ENCODE measurements around the gene GEN1. TPM values are rescaled to one million over a fixed set of nuclear protein-coding genes. Genes with fewer than 3 reads are reported as not detected.

The GEN1 gene
- total RNA-seq, 2 donors from 2014 or later: 3.1 to 3.5 TPM

DNA sequence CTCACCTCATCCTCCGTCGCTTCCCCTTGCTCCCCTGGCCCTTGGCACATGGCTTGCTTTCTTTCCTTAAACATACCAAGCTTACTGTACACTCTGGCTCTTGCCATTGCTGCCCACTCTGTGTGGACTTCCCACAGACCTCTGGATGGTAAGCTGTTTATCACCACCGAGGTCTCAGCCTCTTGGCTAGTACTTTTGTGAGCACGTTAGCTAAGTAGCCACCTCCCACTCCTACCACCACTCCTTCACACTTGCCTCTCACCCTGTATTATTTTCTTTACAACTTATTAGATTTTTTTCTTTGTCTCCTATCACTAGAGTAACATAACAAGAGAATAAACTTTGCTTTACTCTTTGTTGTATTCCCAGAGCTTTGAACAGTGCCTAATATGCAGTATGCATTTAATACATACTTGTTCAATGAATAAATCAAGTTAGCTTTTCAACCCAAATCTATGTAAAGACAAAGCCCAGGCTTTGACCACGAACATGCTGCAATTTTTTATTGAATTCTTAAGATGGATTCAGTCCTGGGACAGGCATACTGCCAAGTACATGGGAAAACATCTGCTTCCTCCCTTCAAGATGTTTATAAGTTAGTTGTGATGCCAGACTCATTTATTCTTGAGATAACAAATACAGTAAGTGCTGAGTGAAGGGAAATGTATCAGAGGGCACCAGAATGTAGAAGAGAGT, 37.3 kb downstream of the GEN1 start:
- intact Hi-C loops (cut with DNase I): no loop called here
- DNase-seq (ENCODE audit: low spot score): no peak

DNA sequence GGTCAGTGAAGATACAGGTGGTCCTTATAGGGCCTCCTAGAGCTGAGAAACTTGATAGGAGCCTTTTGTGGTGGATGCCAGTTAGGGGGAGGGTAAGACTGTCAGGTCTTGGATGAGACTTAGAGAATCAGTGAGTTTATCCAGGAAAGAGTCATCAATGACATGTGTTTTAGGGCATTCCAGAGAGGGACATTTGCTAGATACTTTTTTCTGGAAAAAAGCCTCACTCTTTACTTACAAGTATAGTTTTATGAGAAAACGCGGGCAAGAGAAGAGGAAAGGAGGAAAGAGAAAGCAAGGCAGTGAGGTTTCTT, 37.8 kb downstream of the GEN1 start:
- no peak for DNase-seq (ENCODE audit: low spot score)
- intact Hi-C loops (cut with DNase I): no loop called here

GRCh38 chr2:17792515-17792914, 38.6 kb downstream of the GEN1 start:
- intact Hi-C loops (cut with DNase I): no loop called here
- DNase-seq (ENCODE audit: low spot score): no peak

GRCh38 chr2:17793296-17793695, 39.4 kb downstream of the GEN1 start:
- intact Hi-C loops (cut with DNase I): no loop called here
- DNase-seq (ENCODE audit: low spot score): no peak

GRCh38 chr2:17793803-17794354, 39.9 kb downstream of the GEN1 start:
- intact Hi-C loops (cut with DNase I): no loop called here
- DNase-seq (ENCODE audit: low spot score): no peak

- intact Hi-C loops (cut with DNase I): no loop called here
- no peak for DNase-seq (ENCODE audit: low spot score)
Observed at GRCh38 chr2:17795309-17795708, 41.4 kb downstream of the GEN1 start.

DNA sequence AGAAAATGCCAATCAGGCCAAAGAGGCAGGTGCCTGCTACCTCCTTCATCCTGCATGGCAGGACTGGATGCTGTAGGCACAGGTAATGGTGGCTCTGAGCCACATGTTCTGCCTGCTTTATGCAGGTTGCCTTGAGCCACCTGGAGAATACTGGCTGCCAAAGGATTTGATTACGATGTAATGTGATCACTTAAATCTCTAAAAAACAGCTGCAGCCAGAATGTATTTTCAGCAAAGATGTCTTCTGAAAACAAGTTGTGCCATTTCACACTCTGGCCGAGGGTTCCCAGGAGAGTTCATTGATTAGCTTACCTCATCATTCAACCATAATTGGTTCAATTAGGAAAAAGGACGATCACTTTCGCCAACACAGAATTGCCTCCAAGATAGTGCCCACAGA, 44.4 kb downstream of the GEN1 start:
- intact Hi-C loops (cut with DNase I): no loop called here
- DNase-seq (ENCODE audit: low spot score): no peak

DNA sequence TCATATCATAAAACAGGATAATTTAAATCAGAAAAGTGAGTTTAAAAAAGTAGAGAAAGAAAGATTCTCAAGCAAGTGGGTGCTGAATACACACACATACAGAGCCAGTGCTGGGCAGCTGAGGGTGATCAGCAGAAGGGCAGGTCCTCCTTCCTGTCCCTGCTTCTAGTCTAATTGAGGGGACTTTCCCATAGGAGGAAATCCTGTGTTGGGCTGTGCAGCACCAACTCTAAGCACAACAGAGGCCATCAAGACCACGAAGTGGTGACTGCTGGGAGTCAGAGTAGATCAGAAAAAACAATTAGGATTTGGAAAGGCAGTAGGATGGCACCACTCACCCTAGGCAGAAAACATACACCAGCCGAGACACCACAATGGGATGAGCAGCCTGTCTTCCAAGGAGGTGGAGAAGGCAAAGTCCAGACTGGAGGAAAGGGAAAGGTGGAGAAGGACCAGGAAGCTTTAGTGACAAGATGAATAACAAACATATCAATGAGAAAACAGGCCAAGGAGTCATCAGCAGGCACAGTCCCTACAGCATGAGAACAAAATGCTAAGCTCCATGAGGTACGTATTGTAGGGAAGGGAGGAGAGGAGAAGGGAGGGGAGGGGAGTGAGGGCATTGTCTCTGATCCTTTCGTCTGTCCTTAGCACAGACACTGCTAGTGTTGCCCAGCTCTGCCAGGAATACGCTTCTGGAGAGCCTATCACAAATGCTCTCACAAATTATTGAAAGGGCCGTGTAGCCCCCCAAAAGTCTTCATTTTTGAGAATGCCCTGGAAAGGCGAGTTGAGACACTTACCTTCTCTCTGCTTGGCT, 45.6 kb downstream of the GEN1 start:
- no peak for DNase-seq (ENCODE audit: low spot score)
- intact Hi-C loops (cut with DNase I): no loop called here

GRCh38 chr2:17800219-17800618, 46.3 kb downstream of the GEN1 start:
- DNase-seq (ENCODE audit: low spot score): no peak
- intact Hi-C loops (cut with DNase I): no loop called here

DNA sequence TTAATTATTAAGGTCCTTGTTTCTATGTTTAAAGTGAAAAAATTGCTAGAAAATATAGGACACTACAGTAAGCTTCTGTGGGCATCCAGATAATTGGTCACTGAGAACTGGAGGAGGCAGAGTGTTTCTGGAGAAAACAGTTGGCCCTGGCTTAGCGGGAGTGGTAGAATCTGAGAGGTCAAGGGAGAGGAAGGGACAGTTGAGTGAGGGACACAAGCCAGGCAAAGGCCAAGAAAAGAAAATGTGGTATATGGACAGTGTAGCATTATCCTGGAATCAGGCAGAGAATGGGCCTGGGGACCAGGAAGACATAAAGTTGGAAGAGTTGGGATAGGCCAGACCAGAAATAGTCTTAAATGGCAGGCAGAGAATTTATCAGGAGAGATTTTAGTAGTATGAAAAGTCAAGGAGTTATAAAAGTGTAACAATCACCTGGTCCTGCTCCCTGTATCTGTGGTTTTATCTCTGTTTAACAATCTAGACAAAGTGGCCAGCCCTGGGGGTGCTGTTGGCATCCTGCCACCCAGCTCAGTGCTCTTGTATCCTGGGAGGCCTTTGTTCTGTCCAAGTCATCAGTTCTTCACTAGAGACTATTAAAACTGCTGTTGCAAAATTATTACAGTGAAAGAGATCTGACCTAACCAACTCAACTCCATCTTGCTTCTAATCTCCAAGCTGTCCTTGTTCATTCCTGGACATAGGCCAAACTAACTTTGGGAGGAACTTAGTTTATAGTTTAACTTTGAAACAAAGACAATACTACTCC, 46.9 kb downstream of the GEN1 start:
- no peak for DNase-seq (ENCODE audit: low spot score)
- intact Hi-C loops (cut with DNase I): no loop called here

DNA sequence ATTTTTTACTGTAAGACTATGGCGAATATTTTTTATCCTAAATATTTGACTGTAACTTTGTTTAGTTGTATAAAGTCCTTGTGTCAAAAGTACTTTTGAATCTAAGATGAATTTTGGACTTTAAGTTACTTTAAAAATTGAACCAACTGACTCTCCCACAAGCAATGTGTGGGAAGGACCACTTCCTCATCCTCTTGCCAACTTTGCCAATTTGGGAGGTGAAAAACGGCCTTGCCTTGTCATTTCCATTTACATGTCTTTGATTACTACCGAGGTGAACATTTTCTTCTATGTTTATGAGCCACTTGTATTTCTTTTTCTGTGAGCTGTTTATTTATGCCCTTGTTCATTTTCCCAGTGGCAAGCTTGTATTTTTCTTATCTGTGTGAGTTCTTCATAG, 49.6 kb downstream of the GEN1 start:
- intact Hi-C loops (cut with DNase I): no loop called here
- no peak for DNase-seq (ENCODE audit: low spot score)

GRCh38 chr2:17804358-17804757, 50.4 kb downstream of the GEN1 start:
- intact Hi-C loops (cut with DNase I): no loop called here
- DNase-seq (ENCODE audit: low spot score): no peak

- DNase-seq (ENCODE audit: low spot score): no peak
- intact Hi-C loops (cut with DNase I): no loop called here
Observed at GRCh38 chr2:17805166-17805565, 51.2 kb downstream of the GEN1 start.

GRCh38 chr2:17805717-17806363, 51.9 kb downstream of the GEN1 start:
- DNase-seq (ENCODE audit: low spot score): no peak
- intact Hi-C loops (cut with DNase I): no loop called here

DNA sequence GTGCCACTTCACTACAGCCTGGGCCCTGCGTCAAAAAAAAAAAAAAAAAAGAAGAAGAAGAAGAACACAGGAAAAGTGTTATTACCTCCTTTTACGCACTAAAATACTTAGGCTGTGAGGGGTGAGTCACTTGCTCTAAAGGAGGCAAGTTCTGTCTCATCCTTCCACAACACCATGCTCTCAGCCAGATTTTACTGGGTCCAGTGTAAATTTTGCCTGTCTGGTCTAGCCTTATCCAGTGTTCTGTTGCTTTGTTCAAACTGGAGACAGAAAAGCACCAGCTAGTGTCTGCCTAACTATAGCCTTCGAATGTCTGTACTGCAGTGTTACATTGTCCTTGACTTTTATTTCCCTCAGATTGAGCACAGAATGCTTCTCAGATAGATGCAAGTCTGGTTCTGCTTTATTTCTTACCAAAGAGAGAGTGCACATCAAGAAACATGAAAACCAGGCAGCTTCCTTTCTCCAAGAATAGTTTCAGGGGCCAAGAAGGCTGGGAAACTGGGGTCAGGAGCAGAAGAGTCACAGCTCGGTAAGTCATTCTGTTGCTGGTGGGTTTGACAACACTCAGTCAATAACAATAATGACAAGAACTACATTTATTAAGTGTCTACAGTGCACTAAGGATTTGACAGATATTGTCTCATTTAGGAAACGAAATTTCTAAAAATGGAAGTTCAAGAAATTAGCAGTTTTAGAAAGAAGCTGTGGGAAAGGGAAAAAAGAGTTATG, 59.2 kb downstream of the GEN1 start:
- DNase-seq (ENCODE audit: low spot score): no peak

DNA sequence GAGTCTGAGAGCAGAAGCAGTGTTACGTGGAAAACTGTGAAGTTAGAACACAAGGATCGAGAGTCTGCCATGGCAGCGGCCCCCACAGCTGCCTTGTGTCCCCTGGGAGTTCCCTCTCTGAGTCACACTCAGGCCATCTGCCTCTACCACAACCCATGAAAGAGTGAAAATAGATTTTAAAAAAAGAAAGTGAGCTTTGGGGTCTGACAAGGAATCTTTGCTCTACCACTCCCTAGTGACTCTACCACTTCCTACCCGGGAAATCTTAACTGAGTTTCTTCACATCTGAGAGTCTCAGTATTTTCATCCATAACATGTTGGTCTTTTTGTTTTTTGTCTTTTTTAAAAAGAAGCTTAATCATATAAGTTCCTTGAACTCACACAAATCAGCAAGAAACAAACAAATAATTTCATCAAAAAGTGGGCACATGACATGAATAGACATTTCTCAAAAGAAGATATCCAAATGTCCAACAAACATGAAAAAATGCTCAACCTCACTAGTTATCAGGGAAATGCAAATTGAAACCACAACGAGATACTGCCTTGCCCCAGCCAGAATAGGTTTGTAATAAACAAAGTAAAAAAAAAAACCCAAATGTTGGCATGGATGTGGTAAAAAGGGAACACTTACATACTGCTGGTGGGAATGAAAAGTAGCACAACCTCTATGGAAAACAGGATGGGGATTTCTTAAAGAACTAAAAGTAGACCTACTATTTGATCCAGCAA, 60.0 kb downstream of the GEN1 start:
- intact Hi-C loops (cut with DNase I): no loop called here
- DNase-seq (ENCODE audit: low spot score): no peak

More for the DNA sequence above, 59.2 kb downstream of the GEN1 start:
- intact Hi-C loops (cut with DNase I): no loop called here

- intact Hi-C loops (cut with DNase I): no loop called here
Observed at GRCh38 chr2:17814601-17815000, 60.7 kb downstream of the GEN1 start.

GRCh38 chr2:17815468-17816184, 61.7 kb downstream of the GEN1 start:
- intact Hi-C loops (cut with DNase I): no loop called here
- no peak for DNase-seq (ENCODE audit: low spot score)

More at GRCh38 chr2:17814601-17815000, 60.7 kb downstream of the GEN1 start:
- no peak for DNase-seq (ENCODE audit: low spot score)

Data from posterior vena cava (tissue), 2 donors.